22Rv1 (cell line): ENCODE data around the gene TMC3.
A peak's percentile ranks its signal among the peaks of the same experiment; 100 is the strongest.

Experiments used
- CTCF ChIP-seq: fragments of 450-650 bp; IDR thresholded peaks from 2 replicates; pipeline ENCODE4 v1.5.1; 2017; ENCODE audit warnings: mild to moderate bottlenecking
- ZFX ChIP-seq: fragments of 450-650 bp; IDR thresholded peaks from 2 replicates; pipeline ENCODE4 v1.6.1; 2017; ENCODE audit warnings: antibody characterized with exemption, borderline replicate concordance

- TF ChIP-seq CTCF (peak; percentile 80), ZFX (no peak)
Observed at GRCh38 chr15:81400640-81401236, 26.7 kb upstream of the TMC3 start.
